Activated B cell treated with CpG ODN at 0.5 μM for 24 hours (primary cell): ENCODE results near the gene MCM3AP. TPM values are rescaled to one million over a fixed set of nuclear protein-coding genes. Genes with fewer than 3 reads are reported as not detected.

Experiments
- ATAC-seq: fragments of 200-7000 bp; cut with Tn5 transposase; one replicate; pipeline ENCODE4 v1.10.0; 2021; ENCODE audit warnings: low read depth, mild to moderate bottlenecking, moderate library complexity
- CTCF ChIA-PET: fragments of 350-600 bp; sonication (Branson Sonifier 250); formaldehyde crosslinking; loops from one replicate; lab custom pipeline; 2021; ENCODE audit warnings: antibody characterized with exemption; lab: Charles Lee
- POLR2A ChIA-PET: fragments of 350-600 bp; sonication (Branson Sonifier 250); formaldehyde crosslinking; loops from one replicate; lab custom pipeline; 2021; ENCODE audit warnings: antibody characterized with exemption; lab: Charles Lee
- DNase-seq: peaks from one replicate; pipeline ENCODE4 v3.0.0; 2022
- H3K27ac Mint-ChIP-seq: one replicate; pipeline ENCODE4 v1.8.0; 2020; ENCODE audit warnings: mixed read lengths
- H3K27me3 Mint-ChIP-seq: one replicate; pipeline ENCODE4 v1.8.0; 2021; ENCODE audit warnings: mixed read lengths
- H3K36me3 Mint-ChIP-seq: one replicate; pipeline ENCODE4 v1.8.0; 2021; ENCODE audit warnings: low read depth, mixed read lengths
- H3K4me1 Mint-ChIP-seq: one replicate; pipeline ENCODE4 v1.8.0; 2021; ENCODE audit warnings: mixed read lengths
- H3K4me3 Mint-ChIP-seq: one replicate; pipeline ENCODE4 v1.8.0; 2020; ENCODE audit warnings: mild to moderate bottlenecking, mixed read lengths
- H3K9me3 Mint-ChIP-seq: one replicate; pipeline ENCODE4 v1.8.0; 2020; ENCODE audit warnings: mixed read lengths
- intact Hi-C: fragments of 100-400 bp; cut with micrococcal nuclease; formaldehyde crosslinking; loops from one replicate; pipeline ENCODE4 v1.15.1; 2024
- total RNA-seq: library from RNA; stranded (reverse); gene quantifications from 2 replicates; pipeline ENCODE4 v1.2.3, GENCODE V29; 2022
- TF ChIP-seq, protein P1 (sequence below): fragments of 200-600 bp; IDR thresholded peaks from one replicate; pipeline ENCODE4 v1.8.0; 2022; ENCODE audit warnings: antibody characterized with exemption, mild to moderate bottlenecking

Gene MCM3AP
- total RNA-seq, 1 donor from 2014 or later: 147 TPM

DNA sequence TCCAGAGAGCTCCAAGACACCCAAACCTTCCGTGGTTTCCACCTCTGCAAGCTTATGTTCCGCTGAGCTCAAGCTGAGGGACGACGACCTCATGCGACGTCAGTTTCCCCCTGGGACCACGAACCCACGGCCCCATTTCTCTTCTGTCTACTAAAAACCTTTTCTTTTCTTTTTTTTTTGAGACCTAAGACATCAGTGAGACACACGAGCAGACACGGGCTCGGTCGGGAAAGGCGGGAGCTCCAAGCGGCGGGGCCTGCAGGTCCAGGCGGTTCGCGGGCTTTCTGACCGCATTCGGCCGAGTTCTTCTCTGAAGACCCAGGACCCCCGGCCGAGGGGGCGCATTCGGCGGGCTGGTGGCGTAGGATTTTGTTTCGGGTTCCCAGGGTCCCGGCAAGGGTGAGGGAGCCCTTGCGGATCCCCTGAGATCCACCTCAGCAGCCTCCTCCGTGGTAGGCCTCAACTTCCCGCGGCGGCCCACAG is 37.9 kb upstream of the MCM3AP start:
- H3K36me3 Mint-ChIP-seq: peaks cover 14% of the 10 kb centered on the region
- H3K9me3 Mint-ChIP-seq: no peaks in the 10 kb centered on the region
- peaks cover 29% of the 10 kb centered on the region for H3K4me1 Mint-ChIP-seq
- ATAC-seq (peak; percentile 0), DNase-seq (no peak)
- ChIA-PET POLR2A (interaction anchor here (0.5 to 1.0 kb wide), 3 partner anchors 94 to 313 kb away, joined by 3 to 6 read pairs (median 5); partner anchors contain the start of genes LSS and PRMT2), CTCF (interaction anchor here (0.9 kb wide), 1 partner anchor 179 kb away, joined by 3 read pairs; no protein-coding TSS in a partner anchor)
- H3K27ac Mint-ChIP-seq: peak overlapping the region; percentile 72
- intact Hi-C loops: loop anchor here (5.0 kb wide), 2 partner anchors 44 to 1381 kb away; partner anchors contain the start of gene SLX9
- TF ChIP-seq, protein P1, sequence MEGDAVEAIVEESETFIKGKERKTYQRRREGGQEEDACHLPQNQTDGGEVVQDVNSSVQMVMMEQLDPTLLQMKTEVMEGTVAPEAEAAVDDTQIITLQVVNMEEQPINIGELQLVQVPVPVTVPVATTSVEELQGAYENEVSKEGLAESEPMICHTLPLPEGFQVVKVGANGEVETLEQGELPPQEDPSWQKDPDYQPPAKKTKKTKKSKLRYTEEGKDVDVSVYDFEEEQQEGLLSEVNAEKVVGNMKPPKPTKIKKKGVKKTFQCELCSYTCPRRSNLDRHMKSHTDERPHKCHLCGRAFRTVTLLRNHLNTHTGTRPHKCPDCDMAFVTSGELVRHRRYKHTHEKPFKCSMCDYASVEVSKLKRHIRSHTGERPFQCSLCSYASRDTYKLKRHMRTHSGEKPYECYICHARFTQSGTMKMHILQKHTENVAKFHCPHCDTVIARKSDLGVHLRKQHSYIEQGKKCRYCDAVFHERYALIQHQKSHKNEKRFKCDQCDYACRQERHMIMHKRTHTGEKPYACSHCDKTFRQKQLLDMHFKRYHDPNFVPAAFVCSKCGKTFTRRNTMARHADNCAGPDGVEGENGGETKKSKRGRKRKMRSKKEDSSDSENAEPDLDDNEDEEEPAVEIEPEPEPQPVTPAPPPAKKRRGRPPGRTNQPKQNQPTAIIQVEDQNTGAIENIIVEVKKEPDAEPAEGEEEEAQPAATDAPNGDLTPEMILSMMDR: no peak
- peak overlapping the region; percentile 94 for H3K4me3 Mint-ChIP-seq
- H3K27me3 Mint-ChIP-seq: no peaks in the 10 kb centered on the region

DNA sequence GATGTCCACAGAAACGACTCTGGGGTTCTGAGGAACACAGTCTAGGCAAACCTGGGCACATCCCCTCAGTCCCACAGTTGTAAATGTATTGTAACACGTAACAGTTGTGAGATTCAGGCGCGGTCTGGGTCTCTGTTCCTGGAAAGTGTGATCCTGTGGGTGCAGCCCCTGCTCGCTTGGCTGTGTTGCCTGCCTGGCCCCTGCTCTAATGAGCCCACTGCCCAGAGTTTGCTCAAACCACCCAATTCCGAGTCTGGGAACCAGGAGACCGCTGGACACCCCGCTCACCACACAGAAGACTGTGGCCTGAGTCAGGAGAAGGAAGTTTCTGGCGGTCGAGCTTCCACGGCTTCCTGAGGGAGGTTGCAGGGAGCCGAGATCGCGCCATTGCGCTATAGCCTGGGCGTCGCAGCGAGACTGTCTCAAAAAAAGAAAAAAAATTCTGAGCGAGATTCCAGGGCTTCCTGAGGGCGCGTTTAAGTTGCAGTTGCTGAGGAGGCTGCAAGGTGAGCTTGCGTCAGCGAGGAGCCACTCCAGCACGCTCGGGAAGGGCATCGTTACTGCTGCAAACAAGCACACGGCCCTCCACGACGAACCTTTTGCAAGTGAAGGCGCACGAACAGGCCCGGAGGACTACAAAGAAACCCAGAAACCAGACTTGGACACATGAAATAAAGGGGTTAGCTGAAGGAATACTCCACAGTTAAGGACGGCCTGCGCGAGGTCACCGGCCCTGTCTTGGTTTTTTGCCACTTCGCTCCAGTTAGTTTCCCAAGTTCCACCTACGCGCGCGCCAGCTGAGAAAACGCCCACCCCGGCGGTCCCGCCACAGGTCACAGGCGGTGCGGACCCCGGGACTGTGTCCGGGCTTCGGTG is 37.2 kb upstream of the MCM3AP start:
- no peak for ATAC-seq
- TF ChIP-seq, protein P1: no peak
- H3K4me3 Mint-ChIP-seq: peak overlapping the region; percentile 94
- POLR2A ChIA-PET: interaction anchor here (0.5 to 1.0 kb wide), 3 partner anchors 94 to 313 kb away, joined by 3 to 6 read pairs (median 5); partner anchors contain the start of genes LSS and PRMT2
- no peaks in the 10 kb centered on the region for H3K27me3 Mint-ChIP-seq
- H3K9me3 Mint-ChIP-seq: no peaks in the 10 kb centered on the region
- DNase-seq: no peak
- peak overlapping the region; percentile 72 for H3K27ac Mint-ChIP-seq
- CTCF ChIA-PET: interaction anchor here (0.9 kb wide), 1 partner anchor 179 kb away, joined by 3 read pairs; no protein-coding TSS in a partner anchor
- intact Hi-C loops: loop anchor here (5.0 kb wide), 2 partner anchors 45 to 1380 kb away; partner anchors contain the start of gene SLX9
- H3K4me1 Mint-ChIP-seq: peaks cover 29% of the 10 kb centered on the region
- H3K36me3 Mint-ChIP-seq: peaks cover 11% of the 10 kb centered on the region

DNA sequence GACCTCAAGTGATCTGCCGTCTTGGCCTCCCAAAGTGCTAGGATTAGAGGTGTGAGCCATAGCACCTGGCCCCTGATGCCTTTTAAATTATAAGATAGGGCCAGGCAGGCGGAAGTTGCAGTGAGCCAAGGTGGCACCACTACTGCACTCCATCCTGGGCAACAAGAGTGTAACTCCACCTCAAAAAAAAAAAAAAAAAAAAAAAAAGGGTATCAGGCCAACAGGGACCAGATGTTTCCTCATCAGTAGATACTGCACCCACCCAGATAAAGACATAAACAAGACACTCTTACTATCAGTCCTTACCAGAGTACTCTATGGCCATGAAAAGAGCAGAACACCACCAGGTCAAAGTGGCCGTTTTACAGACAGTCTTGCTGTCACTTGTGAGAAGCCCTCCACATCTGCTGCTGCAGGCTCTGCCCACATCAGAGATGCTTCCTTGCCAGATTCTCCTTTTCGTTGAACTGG is 35.0 kb upstream of the MCM3AP start:
- no peak overlapping the region for H3K4me3 Mint-ChIP-seq
- H3K27me3 Mint-ChIP-seq: no peaks in the 10 kb centered on the region
- POLR2A ChIA-PET: no interaction called here
- no peak overlapping the region for H3K27ac Mint-ChIP-seq
- H3K4me1 Mint-ChIP-seq: peaks cover 24% of the 10 kb centered on the region
- CTCF ChIA-PET: no interaction called here
- TF ChIP-seq, protein P1: no peak
- peaks cover 2% of the 10 kb centered on the region for H3K36me3 Mint-ChIP-seq
- no peak for ATAC-seq
- H3K9me3 Mint-ChIP-seq: no peaks in the 10 kb centered on the region
- intact Hi-C loops: loop anchor here (5.0 kb wide), 2 partner anchors 47 to 1378 kb away; partner anchors contain the start of gene SLX9
- no peak for DNase-seq

DNA sequence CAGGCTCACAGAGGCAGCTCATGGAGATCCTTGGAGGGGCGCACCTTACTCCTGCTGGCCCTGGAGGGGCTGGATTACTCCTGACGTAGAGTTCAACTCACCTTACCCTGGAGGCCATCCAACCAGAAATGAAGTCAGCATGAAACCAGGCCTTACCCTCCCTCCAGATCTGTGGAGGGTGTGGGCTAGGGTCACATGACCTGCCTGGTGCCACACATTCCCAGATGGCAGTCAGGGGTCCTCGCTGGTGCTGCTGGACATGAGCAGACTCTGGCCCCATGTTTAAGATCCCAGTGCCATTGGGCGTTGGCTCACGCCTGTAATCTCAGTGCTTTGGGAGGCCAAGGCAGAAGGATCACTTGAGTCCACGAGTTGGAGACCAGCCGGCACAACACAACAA is 33.8 kb upstream of the MCM3AP start:
- ChIA-PET POLR2A (interaction anchor here (0.6 kb wide), 1 partner anchor 151 kb away, joined by 6 read pairs; no protein-coding TSS in a partner anchor), CTCF (no interaction called here)
- Mint-ChIP-seq H3K9me3 (no peaks in the 10 kb centered on the region), H3K4me1 (peaks cover 23% of the 10 kb centered on the region), H3K27ac (no peak overlapping the region), H3K4me3 (no peak overlapping the region), H3K36me3 (peaks cover 2% of the 10 kb centered on the region), H3K27me3 (no peaks in the 10 kb centered on the region)
- ATAC-seq (no peak), DNase-seq (no peak)
- intact Hi-C loops: no loop called here
- TF ChIP-seq, protein P1: no peak
